Fibroblast of villous mesenchyme (primary cell): ENCODE data around the gene IL1R1. TPM values are rescaled to one million over a fixed set of nuclear protein-coding genes. Genes with fewer than 3 reads are reported as not detected.

Experiments used
- DNase-seq: peaks from one replicate; pipeline ENCODE4 v3.0.0-alpha.2; 2010; ENCODE audit warnings: low read depth
- H3K4me3 ChIP-seq: 2 replicates; pipeline ENCODE4 v1.5.1; 2011; ENCODE audit warnings: low read depth, mild to moderate bottlenecking, low read length
- CTCF ChIP-seq: IDR thresholded peaks from 2 replicates; pipeline ENCODE4 v1.5.1; 2012; ENCODE audit warnings: low read depth, mild to moderate bottlenecking, low read length; ENCODE audit not compliant: insufficient read depth
- total RNA-seq: library from RNA; depleted of rRNA; stranded (reverse); fragments of >200 nt; gene quantifications from 2 replicates; pipeline ENCODE4 v1.2.3, GENCODE V29; 2012

IL1R1 gene
- total RNA-seq, 1 donor = 62.6 TPM

- TF ChIP-seq CTCF = no peak
- H3K4me3 ChIP-seq = no peak overlapping the region
- DNase-seq = peak; percentile 70
Measured at GRCh38 chr2:102140377-102140776, 2.2 kb upstream of the IL1R1 start.

DNA sequence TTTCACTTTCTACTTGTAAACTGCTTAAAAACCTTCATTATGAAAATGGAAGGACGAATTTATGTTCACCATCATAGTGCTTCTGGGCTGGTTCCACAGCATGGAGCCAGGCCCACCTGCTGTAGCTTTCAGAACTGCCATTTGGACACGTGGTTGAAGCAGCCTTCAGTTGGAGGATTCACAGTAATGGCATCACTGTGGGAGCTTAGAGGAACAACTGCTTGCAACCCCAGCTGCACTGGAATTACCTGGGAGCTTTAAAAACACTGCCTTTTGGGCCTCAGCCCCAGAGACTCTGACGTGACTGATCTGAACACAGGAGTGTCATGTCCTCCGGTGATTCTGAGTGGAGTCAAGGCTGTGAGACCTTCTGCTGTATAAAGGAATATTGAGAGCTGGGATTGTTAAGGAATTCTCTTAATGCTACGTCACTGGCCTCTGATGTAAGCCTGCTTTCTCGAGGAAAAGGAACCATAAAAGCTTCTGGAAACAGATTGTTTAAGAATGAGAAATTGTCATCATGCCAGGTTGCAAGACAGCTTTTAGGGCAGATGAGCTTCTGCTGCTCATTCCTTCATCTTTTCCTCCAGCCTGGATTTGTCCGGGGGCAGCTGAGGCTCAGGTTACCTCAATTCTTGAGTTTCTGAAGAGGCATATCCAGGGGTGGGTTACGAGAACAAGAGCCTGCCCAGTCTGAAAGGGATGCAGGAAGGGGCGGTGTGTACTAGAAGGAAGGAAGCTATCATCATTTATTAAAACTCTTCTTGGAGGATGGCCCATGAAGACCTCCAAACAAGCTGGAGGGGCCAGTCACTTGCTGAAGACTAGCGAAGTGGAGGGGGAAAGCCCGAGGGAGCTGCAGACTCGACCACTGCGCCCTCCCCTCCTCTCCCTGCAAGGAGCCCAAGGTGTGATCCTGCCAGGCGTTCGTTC lies 1.3 kb upstream of the IL1R1 start:
- H3K4me3 ChIP-seq = peak overlapping the region; percentile 92
- peak; percentile 99 for DNase-seq
- TF ChIP-seq CTCF = no peak

GRCh38 chr2:102142829-102143449 lies 393 bp downstream of the IL1R1 start:
- H3K4me3 ChIP-seq = peak overlapping the region; percentile 92
- peak; percentile 75 for DNase-seq
- TF ChIP-seq CTCF = no peak

GRCh38 chr2:102143450-102143985 lies 972 bp downstream of the IL1R1 start:
- peak overlapping the region; percentile 92 for H3K4me3 ChIP-seq
- DNase-seq = peak; percentile 64
- TF ChIP-seq CTCF = no peak

DNA sequence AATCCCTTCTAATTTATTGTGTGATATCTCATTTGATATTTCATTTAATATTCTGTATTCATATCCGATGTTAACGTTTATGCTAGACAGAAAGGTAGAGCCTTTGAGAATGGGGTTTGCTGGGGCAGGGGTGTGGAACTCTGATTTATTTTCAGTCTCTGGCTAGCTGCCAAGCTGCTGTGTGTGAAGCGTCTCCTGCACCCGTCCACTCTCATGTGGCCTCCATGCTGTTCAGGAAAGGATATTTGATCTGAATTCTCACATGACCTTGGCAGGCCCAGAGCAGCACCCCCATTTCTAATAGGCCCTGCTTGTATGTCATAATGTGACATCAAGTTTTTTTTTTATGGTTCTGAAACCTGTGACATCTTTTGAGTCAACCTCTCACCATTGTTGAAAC lies 1.6 kb downstream of the IL1R1 start:
- peak overlapping the region; percentile 92 for H3K4me3 ChIP-seq
- TF ChIP-seq CTCF = no peak
- peak; percentile 65 for DNase-seq

GRCh38 chr2:102145107-102145506 lies 2.6 kb downstream of the IL1R1 start:
- peak overlapping the region; percentile 92 for H3K4me3 ChIP-seq
- TF ChIP-seq CTCF = no peak
- no peak for DNase-seq
